Endothelial cell of umbilical vein (primary cell): ENCODE measurements around the gene PDZD4.

ENCODE experiments used
- JUN ChIP-seq: IDR thresholded peaks from 2 replicates; pipeline ENCODE4 v1.6.1; 2011; ENCODE audit warnings: borderline replicate concordance, low read depth; ENCODE audit not compliant: insufficient read length, insufficient read depth
- POLR2A ChIP-seq: IDR thresholded peaks from 2 replicates; pipeline ENCODE4 v1.6.1; 2012; ENCODE audit warnings: low read depth, mild to moderate bottlenecking, control low read depth, low read length
- TF ChIP-seq, protein P1 (sequence below): IDR thresholded peaks from 2 replicates; pipeline ENCODE4 v1.6.1; 2011; ENCODE audit not compliant: insufficient read depth, insufficient read length
- TF ChIP-seq, protein P2 (sequence below), 2 donors: IDR thresholded peaks; 1 replicate in 1 of 2; 2 replicates in 1 of 2; pipeline ENCODE4 v1.5.1; 2011; ENCODE audit warnings: low read length in 2 of 2, mild to moderate bottlenecking in 2 of 2, moderate library complexity in 2 of 2, control low read depth in 1 of 2, inconsistent platforms in 1 of 2, low read depth in 1 of 2; ENCODE audit not compliant: insufficient read depth in 1 of 2; ENCODE audit errors: extremely low read depth in 1 of 2

DNA sequence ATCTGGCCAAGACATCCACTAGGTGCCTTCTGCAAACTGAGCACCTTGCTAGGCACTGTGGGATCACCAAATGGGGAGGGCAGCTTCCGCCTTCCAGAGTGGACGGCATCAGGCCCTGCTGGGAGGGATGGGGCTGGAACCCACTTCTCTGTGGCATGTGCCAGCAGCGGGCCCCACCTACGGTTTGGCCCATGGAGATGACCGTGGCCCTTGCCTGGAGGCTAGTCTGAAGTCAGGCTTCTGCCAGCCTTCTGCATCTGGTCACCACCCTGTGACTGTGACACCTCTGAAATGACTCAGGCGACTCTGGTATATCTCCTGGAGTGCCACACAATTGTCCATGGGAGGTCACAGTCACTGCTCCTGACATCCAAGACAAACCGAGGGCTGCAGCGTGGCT is 28.7 kb downstream of the PDZD4 start:
- TF ChIP-seq, protein P1, sequence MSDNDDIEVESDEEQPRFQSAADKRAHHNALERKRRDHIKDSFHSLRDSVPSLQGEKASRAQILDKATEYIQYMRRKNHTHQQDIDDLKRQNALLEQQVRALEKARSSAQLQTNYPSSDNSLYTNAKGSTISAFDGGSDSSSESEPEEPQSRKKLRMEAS = no peak
- no peak for TF ChIP-seq POLR2A
- TF ChIP-seq, protein P2, sequence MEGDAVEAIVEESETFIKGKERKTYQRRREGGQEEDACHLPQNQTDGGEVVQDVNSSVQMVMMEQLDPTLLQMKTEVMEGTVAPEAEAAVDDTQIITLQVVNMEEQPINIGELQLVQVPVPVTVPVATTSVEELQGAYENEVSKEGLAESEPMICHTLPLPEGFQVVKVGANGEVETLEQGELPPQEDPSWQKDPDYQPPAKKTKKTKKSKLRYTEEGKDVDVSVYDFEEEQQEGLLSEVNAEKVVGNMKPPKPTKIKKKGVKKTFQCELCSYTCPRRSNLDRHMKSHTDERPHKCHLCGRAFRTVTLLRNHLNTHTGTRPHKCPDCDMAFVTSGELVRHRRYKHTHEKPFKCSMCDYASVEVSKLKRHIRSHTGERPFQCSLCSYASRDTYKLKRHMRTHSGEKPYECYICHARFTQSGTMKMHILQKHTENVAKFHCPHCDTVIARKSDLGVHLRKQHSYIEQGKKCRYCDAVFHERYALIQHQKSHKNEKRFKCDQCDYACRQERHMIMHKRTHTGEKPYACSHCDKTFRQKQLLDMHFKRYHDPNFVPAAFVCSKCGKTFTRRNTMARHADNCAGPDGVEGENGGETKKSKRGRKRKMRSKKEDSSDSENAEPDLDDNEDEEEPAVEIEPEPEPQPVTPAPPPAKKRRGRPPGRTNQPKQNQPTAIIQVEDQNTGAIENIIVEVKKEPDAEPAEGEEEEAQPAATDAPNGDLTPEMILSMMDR (IDR thresholded peaks at IDR 0.05; ENCODE audit: extremely low read depth in 1 of 2, insufficient read depth in 1 of 2, low read depth in 1 of 2, low read length in 2 of 2) = no peak
- no peak for TF ChIP-seq JUN
